Naive B cell (primary cell): ENCODE data around the gene XRN2. TPM values are rescaled to one million over a fixed set of nuclear protein-coding genes. Genes with fewer than 3 reads are reported as not detected.
"Not testable (repeated sequence)": the region's sequence is repeated elsewhere in the genome, so short reads cannot be mapped to it uniquely, and the experiment has no call there.

Source experiments
- ATAC-seq, 2 donors: fragments of 150-1000 bp; cut with Tn5 transposase; 2 replicates each; pipeline ENCODE4 v1.10.0; 2021; ENCODE audit warnings: low read depth in 2 of 2, mild to moderate bottlenecking in 2 of 2, moderate library complexity in 2 of 2
- DNase-seq: peaks from one replicate; pipeline ENCODE4 v3.0.0; 2022
- H3K27ac Mint-ChIP-seq, 6 donors: one replicate each; pipeline ENCODE4 v1.8.0; 2020 to 2022; ENCODE audit warnings: mild to moderate bottlenecking in 6 of 6, mixed read lengths in 6 of 6, moderate library complexity in 5 of 6, inconsistent platforms in 2 of 6
- H3K27me3 Mint-ChIP-seq, 3 donors: one replicate each; pipeline ENCODE4 v1.8.0; 2021 to 2022; ENCODE audit warnings: mixed read lengths in 3 of 3, mild to moderate bottlenecking in 1 of 3
- H3K36me3 Mint-ChIP-seq, 2 donors: one replicate each; pipeline ENCODE4 v1.8.0; 2020 to 2022; ENCODE audit warnings: mixed read lengths in 2 of 2, inconsistent platforms in 1 of 2, mild to moderate bottlenecking in 1 of 2
- H3K4me1 Mint-ChIP-seq, 3 donors: one replicate each; pipeline ENCODE4 v1.8.0; 2020 to 2022; ENCODE audit warnings: mixed read lengths in 3 of 3, inconsistent platforms in 1 of 3, mild to moderate bottlenecking in 1 of 3, moderate library complexity in 1 of 3
- H3K4me3 Mint-ChIP-seq, 8 donors: one replicate each; pipeline ENCODE4 v1.8.0; 2020 to 2022; ENCODE audit warnings: mild to moderate bottlenecking in 8 of 8, mixed read lengths in 8 of 8, moderate library complexity in 8 of 8, inconsistent platforms in 2 of 8
- H3K9me3 Mint-ChIP-seq, 7 donors: one replicate each; pipeline ENCODE4 v1.8.0; 2020 to 2022; ENCODE audit warnings: mixed read lengths in 7 of 7, mild to moderate bottlenecking in 5 of 7, inconsistent platforms in 2 of 7, moderate library complexity in 1 of 7
- polyA plus RNA-seq, 6 donors: library from polyadenylated mRNA; unstranded; fragments of 300-500 nt; fragmentation: Illumina TruSeq; gene quantifications; one replicate each; pipeline ENCODE4 v1.2.3, GENCODE V29; 2021; ENCODE audit warnings: low read depth in 6 of 6

The XRN2 gene
- polyA plus RNA-seq, 6 donors from 2014 or later: 41.5 to 59.4 (median 55.9) TPM

DNA sequence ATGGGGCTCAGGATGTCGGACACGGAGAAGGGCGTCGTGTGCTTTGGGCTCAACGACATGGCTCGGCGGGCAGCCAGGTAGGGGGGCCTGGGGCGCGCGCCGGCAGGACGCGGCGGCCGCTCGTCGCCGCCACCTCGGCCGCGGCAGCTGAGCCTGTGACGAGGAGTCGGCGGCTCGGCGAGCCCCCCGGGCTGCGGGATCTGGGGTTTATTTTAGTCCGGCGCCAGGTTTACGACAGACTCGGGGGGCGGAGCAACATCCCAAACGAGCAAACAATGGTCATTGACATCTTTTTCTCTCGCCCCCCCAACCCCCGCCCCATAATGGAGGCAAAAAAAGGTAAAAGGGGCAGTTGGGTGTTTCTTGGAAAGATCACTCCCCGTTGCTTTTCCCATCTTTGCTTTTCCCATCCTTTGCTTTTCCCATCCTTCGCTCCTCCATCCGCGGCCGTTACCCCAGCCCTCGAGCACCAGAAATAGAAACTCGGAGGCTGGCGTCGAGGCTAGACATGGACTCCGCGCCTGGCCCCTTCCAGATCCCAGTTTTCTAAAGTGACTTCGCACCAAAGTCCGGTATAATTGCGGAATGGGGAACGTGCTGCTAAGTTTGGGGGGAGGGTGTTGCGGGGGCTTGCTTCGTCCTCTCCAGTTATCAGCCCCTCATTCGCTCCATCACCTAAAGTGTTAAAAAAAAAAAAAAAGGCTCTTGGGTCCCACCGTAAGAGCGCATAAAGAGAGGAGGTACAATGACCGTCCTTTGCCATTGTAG, 94.4 kb downstream of the XRN2 start, which contains the start of gene NKX2-4:
NKX2-4 (minus strand) TSS at position 186 of the 768 bp plus-strand sequence; CDS start at position 59, 127 bp downstream.
- Mint-ChIP-seq H3K4me1 (peaks cover 0 to 13% (median 9%) of the 10 kb centered on the region in 3 donors), H3K36me3 (no peaks in the 10 kb centered on the region), H3K9me3 (peaks cover 0 to 13% (median 6%) of the 10 kb centered on the region in 7 donors), H3K27me3 (peaks cover 53 to 64% (median 54%) of the 10 kb centered on the region in 3 donors), H3K4me3 (peak within 1 kb of the TSS; percentile 68 to 91 (median 77)), H3K27ac (peak within 1 kb of the TSS in 3 of 6 donors; percentile 63 to 92 (median 89))
- ATAC-seq (no peak), DNase-seq (peak; percentile 6)

DNA sequence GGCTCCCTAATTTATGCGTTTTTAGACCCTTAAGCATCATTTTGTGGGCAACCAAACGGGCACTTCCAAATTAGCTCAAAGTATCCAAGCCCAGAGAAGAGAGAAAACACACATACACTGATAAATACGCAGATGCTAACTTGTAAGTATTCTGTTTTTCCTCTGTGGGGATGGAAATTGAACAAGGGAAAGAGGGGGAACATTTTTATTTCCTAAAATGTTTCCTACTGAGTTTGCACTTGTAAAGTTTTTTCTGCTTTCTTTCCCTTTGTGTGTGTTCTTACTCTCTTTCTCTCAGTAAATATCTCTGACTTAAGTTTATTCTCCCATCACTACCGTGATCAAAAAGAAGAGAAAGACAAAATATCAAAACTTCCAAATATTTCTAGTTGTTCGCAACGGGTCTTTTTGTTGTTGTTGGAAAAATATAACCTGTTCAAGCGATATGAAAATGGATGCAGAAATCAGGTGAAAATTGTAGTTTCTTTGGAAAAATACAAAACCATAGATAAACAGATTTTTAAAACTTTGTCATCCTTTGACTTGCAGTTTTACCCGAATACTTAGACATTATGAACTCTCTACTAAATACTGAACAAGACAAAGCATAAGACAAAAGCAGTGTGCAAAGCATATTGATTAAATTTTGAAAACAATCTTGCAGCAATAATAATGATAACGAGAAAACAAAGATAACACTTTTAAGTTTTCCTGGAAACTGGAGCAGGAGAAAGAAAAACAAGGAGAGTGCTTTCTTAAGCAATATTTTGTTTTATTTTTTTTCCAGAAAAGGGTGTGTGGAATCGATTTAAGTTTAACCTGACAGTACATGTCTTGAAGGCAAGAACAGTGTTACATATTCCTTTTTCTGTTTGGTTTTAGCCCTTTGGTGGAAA, 95.2 kb downstream of the XRN2 start:
- Mint-ChIP-seq H3K27ac (peak overlapping the region in 2 of 6 donors; percentile 63 to 89), H3K27me3 (peaks cover 51 to 61% (median 52%) of the 10 kb centered on the region in 3 donors)
- no peak for DNase-seq

GRCh38 chr20:21399005-21399475, 95.9 kb downstream of the XRN2 start:
- H3K27ac Mint-ChIP-seq: no peak overlapping the region
- peaks cover 0 to 7% (median 3%) of the 10 kb centered on the region in 3 donors for H3K4me1 Mint-ChIP-seq
- H3K27me3 Mint-ChIP-seq: peaks cover 55 to 57% (median 55%) of the 10 kb centered on the region in 3 donors
- H3K36me3 Mint-ChIP-seq: no peaks in the 10 kb centered on the region
- peak overlapping the region in 1 of 8 donors; percentile 19 for H3K4me3 Mint-ChIP-seq
- peaks cover 0 to 8% (median 0%) of the 10 kb centered on the region in 7 donors for H3K9me3 Mint-ChIP-seq
- DNase-seq: no peak
- ATAC-seq: no peak

More for the DNA sequence above, 95.2 kb downstream of the XRN2 start:
- Mint-ChIP-seq H3K36me3 (no peaks in the 10 kb centered on the region), H3K9me3 (peaks cover 0 to 8% (median 3%) of the 10 kb centered on the region in 7 donors), H3K4me1 (peaks cover 0 to 8% (median 4%) of the 10 kb centered on the region in 3 donors), H3K4me3 (peak overlapping the region; percentile 53 to 91 (median 77))
- no peak for ATAC-seq

- Mint-ChIP-seq H3K4me3 (no peak overlapping the region), H3K36me3 (peaks cover 0 to 6% of the 10 kb centered on the region in 2 donors), H3K27me3 (peaks cover 34 to 76% (median 63%) of the 10 kb centered on the region in 3 donors), H3K9me3 (peaks cover 0 to 36% (median 22%) of the 10 kb centered on the region in 7 donors), H3K27ac (no peak overlapping the region), H3K4me1 (no peaks in the 10 kb centered on the region)
- no peak for DNase-seq
- no peak for ATAC-seq
These were observed 108.6 kb downstream of the XRN2 start for GRCh38 chr20:21411725-21412124.

DNA sequence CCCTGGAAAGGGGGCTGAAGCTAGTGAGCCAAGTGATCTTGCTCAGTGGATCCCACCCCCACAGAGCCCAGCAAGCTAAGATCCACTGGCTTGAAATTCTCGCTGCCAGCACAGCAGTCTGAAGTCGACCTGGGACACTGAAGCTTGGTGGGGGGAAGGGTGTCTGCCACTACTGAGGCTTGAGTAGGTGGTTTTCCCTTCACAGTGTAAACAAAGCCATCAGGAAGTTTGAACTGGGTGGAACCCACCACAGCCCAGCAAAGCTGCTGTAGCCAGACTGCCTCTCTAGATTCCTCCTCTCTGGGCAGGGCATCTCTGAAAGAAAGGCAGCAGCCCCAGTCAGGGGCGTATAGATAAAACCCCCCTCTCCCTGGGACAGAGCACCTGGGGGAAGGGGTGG, 110.9 kb downstream of the XRN2 start:
- Mint-ChIP-seq H3K9me3 (peaks cover 0 to 49% (median 29%) of the 10 kb centered on the region in 7 donors), H3K27me3 (peaks cover 41 to 74% (median 65%) of the 10 kb centered on the region in 3 donors)
- ATAC-seq, DNase-seq, H3K36me3 Mint-ChIP-seq, H3K4me1 Mint-ChIP-seq, H3K4me3 Mint-ChIP-seq, H3K27ac Mint-ChIP-seq: not testable (repeated sequence)

DNA sequence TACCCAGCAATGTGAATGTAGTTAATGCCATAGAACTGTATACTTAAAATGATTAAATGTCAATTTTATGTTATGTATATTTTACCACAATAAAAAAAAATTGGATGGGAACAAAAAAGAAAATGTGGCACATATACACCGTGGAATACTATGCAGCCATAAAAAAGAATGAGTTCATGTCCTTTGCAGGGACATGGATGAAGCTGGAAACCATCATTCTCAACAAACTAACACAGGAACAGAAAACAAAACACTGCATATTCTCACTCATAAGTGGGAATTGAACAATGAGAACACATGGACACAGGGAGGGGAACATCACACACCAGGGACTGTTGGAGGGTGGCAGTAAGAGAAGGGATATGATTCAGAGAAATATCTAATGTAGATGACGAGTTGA, 116.0 kb downstream of the XRN2 start:
- not testable (repeated sequence) for H3K27ac Mint-ChIP-seq, ATAC-seq, H3K4me3 Mint-ChIP-seq, H3K36me3 Mint-ChIP-seq, DNase-seq, H3K4me1 Mint-ChIP-seq
- Mint-ChIP-seq H3K9me3 (peaks cover 15 to 61% (median 52%) of the 10 kb centered on the region in 7 donors), H3K27me3 (peaks cover 42 to 65% (median 48%) of the 10 kb centered on the region in 3 donors)

GRCh38 chr20:21421601-21422236, 118.6 kb downstream of the XRN2 start:
- ATAC-seq (no peak), DNase-seq (no peak)
- no peaks in the 10 kb centered on the region for H3K4me1 Mint-ChIP-seq
- peaks cover 8 to 26% of the 10 kb centered on the region in 2 donors for H3K36me3 Mint-ChIP-seq
- H3K9me3 Mint-ChIP-seq: peaks cover 29 to 80% (median 74%) of the 10 kb centered on the region in 7 donors
- no peak overlapping the region for H3K27ac Mint-ChIP-seq
- peaks cover 24 to 44% (median 25%) of the 10 kb centered on the region in 3 donors for H3K27me3 Mint-ChIP-seq
- no peak overlapping the region for H3K4me3 Mint-ChIP-seq

GRCh38 chr20:21423712-21424111, 120.6 kb downstream of the XRN2 start:
- H3K9me3 Mint-ChIP-seq: peaks cover 30 to 72% (median 64%) of the 10 kb centered on the region in 7 donors
- H3K4me3 Mint-ChIP-seq, DNase-seq, ATAC-seq, H3K27ac Mint-ChIP-seq, H3K4me1 Mint-ChIP-seq: not testable (repeated sequence)
- H3K27me3 Mint-ChIP-seq: peaks cover 17 to 36% (median 25%) of the 10 kb centered on the region in 3 donors
- H3K36me3 Mint-ChIP-seq: peaks cover 8 to 26% of the 10 kb centered on the region in 2 donors

- H3K4me3 Mint-ChIP-seq: no peak overlapping the region
- peaks cover 8 to 26% of the 10 kb centered on the region in 2 donors for H3K36me3 Mint-ChIP-seq
- H3K27ac Mint-ChIP-seq: no peak overlapping the region
- no peaks in the 10 kb centered on the region for H3K4me1 Mint-ChIP-seq
- DNase-seq: no peak
- peaks cover 30 to 65% (median 57%) of the 10 kb centered on the region in 7 donors for H3K9me3 Mint-ChIP-seq
- H3K27me3 Mint-ChIP-seq: peaks cover 20 to 40% (median 30%) of the 10 kb centered on the region in 3 donors
- no peak for ATAC-seq
These were observed 121.7 kb downstream of the XRN2 start for GRCh38 chr20:21424846-21425245.

DNA sequence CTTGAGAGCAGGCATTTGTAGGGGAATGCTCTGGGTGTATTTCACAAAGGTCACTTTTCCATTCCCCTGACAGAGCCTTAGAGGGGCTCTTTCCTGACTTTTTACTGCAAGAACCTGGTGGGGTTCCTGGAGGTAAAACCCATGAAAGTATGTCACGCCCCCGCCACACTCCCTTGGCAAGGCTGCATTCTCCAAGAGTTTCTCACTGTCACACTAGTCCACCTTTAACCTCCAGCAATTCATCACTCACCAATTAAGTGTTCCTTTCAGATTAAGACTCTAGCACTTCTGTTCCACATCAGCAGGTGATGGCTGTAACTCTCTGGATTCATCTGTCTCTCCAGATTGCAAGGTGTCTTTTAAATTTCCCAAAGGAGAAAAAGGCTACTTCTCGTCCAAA, 126.9 kb downstream of the XRN2 start:
- no peak overlapping the region for H3K4me3 Mint-ChIP-seq
- H3K27me3 Mint-ChIP-seq: peaks cover 34 to 46% (median 43%) of the 10 kb centered on the region in 3 donors
- peaks cover 3 to 9% of the 10 kb centered on the region in 2 donors for H3K36me3 Mint-ChIP-seq
- no peak overlapping the region for H3K27ac Mint-ChIP-seq
- ATAC-seq (no peak), DNase-seq (no peak)
- H3K4me1 Mint-ChIP-seq: no peaks in the 10 kb centered on the region
- H3K9me3 Mint-ChIP-seq: peaks cover 9 to 21% (median 17%) of the 10 kb centered on the region in 7 donors

- H3K36me3 Mint-ChIP-seq: no peaks in the 10 kb centered on the region
These were observed 129.8 kb downstream of the XRN2 start for GRCh38 chr20:21432911-21433310.

GRCh38 chr20:21433329-21433890, 130.3 kb downstream of the XRN2 start:
- H3K9me3 Mint-ChIP-seq: peaks cover 0 to 3% (median 0%) of the 10 kb centered on the region in 7 donors
- H3K27me3 Mint-ChIP-seq: peaks cover 47 to 50% (median 48%) of the 10 kb centered on the region in 3 donors
- DNase-seq (no peak), ATAC-seq (no peak)
- no peaks in the 10 kb centered on the region for H3K36me3 Mint-ChIP-seq
- no peaks in the 10 kb centered on the region for H3K4me1 Mint-ChIP-seq
- H3K27ac Mint-ChIP-seq: no peak overlapping the region
- no peak overlapping the region for H3K4me3 Mint-ChIP-seq

More at GRCh38 chr20:21432911-21433310, 129.8 kb downstream of the XRN2 start:
- Mint-ChIP-seq H3K27ac (no peak overlapping the region), H3K27me3 (peaks cover 49 to 52% (median 50%) of the 10 kb centered on the region in 3 donors), H3K4me1 (no peaks in the 10 kb centered on the region), H3K4me3 (no peak overlapping the region), H3K9me3 (peaks cover 0 to 3% (median 0%) of the 10 kb centered on the region in 7 donors)
- DNase-seq (no peak), ATAC-seq (no peak)
